ENCODE measurements around the gene COL5A1. TPM values are rescaled to one million over a fixed set of nuclear protein-coding genes. Genes with fewer than 3 reads are reported as not detected.

The COL5A1 gene
- total RNA-seq, 1 donor from 2014 or later, result 4.5 TPM

DNA sequence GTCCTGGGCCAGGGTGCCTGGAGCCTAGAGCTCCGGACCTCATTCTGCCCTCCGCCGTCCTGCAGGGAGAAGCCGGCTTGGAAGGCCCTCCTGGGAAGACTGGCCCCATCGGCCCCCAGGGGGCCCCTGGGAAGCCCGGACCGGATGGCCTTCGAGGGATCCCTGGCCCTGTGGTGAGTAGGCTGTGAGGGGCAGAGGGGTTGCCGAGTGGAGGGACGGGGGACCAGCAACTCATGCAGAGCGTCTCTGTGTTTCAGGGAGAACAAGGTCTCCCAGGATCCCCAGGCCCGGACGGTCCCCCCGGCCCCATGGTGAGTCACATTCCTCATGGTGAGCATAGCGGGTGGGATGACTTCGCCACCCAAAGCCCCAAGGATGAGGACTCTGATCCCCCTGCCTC is 177.0 kb downstream of the COL5A1 start:
- no peak for DNase-seq

DNA sequence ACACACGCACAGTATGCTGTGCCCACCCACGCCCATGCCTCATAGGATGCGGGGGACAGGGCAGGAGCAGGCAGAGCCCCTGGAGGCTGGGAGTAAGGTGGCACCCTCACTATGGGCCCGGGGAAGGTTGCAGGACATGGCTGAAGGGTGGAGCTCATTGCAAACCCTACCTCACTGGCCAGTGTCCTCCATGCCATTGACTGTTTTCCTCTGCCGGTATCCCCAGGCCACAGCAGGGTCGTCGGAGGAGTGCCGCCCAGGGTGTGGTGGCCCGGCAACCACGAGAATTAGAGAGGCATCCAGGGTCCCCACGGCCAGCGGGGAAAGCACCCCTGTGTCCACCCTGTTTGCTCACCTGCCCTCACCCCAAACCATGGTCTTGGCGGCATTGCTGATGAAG is 179.3 kb downstream of the COL5A1 start:
- no peak for DNase-seq

DNA sequence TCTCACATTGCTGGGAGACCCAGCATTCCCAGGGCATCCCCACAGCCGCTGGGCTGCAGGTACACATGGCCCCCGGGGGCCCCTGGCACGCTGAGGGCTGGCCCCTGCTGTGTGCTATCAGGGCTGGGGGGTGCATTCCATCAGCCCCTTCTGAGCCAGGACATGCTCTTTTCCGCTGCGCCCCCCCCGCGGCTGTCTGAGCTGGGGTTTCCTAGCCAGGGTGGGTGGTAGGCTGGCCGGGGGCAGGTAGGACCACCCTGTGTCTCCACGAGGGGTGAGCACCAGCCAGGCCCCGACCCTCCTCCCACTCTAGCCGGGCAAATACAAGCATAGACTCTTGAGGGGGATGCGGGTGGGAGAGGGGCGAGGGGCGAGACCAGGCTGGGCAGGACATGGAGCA is 180.9 kb downstream of the COL5A1 start:
- no peak for DNase-seq

DNA sequence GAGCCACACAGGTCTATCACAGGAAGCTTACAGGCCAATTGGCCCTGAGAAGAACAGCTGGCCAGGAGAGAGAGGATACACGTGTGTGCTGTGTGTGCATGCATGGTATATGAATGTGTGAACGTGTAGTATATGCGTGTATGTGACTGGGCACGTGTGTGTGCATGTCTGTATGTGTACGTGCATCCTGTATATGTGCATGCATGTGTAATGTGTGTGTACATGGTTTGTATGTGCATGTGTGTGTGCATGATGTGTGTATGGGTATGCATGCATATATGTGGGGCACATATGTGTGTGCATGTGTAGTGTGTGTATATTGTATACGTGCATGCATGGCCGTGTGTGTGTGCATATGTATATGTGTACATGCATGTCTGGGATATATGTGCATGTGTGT is 182.0 kb downstream of the COL5A1 start:
- no peak for DNase-seq

DNA sequence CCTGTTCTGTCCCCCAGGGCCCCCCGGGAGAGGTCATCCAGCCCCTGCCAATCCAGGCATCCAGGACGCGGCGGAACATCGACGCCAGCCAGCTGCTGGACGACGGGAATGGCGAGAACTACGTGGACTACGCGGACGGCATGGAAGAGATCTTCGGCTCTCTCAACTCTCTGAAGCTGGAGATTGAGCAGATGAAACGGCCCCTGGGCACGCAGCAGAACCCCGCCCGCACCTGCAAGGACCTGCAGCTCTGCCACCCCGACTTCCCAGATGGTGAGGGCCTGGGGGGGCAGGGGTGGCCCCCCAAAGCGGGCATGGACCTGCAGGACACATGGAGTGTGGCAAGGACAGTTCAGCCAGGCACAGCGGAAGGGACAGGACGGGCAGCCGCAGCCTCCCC is 183.0 kb downstream of the COL5A1 start:
- no peak for DNase-seq

DNA sequence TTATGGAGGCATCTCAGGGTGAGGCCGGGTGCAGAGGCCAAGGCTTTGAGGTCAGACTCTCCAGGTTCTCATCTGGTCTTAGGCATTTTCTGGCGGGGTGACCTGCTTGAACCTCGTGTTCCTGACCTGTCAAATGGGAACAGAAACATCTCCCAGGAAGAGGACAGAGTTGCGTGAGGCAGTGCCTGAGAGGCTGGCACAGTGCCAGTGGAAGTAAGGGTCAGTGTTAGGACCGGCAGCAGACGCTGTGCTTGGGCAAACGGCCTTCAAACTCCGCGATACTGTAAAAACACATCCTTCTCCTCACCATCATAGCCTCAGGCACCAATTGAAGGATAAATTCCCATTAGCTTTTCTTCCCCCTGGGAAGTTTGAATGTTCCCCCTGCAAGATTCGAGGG is 183.4 kb downstream of the COL5A1 start:
- DNase-seq, result no peak

DNA sequence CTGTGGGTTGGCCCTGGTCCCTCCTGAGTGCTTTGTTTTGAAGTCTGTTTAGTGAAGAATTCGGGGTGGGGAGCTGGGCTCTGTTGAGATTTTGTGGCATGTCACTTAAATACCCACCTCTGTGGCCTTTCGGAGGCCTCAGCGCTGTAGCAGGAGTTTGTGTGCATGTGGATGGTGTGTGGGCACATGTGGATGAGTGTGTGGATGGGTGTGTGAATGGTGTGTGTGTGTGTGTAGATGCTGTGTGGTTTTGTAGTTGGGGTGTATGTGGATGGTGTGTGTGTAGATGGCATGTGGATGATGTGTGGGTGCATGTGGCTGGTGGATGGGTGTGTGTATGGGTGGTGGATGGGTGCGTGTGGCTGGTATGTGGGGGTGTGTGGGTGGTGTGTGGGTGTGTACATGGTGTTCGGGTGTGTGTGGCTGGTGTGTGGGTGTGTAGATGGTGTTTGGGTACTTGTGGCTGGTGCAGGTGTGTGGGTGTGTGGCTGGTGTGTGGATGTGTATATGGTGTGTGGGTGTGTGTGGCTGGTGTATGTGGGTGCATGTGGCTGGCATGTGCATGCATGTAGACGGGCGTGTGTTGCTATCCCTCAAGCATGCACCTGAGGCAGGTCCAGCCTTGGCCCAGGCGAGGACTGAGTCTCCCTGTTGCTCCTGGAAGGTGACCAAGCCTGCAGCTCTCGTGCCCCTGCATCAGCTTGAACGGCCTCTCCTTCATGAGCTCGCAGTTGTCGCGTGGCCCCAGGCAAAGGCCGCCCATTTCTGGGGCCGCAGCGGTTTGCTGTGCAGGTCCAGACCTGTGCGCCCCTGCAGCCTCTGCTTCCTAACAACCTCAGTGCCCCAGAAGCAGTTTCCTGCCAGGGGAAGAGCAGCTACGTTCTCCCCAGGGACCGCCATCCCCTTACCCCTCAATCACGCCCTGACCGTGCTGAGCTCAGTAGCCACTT is 185.0 kb downstream of the COL5A1 start:
- no peak for DNase-seq

DNA sequence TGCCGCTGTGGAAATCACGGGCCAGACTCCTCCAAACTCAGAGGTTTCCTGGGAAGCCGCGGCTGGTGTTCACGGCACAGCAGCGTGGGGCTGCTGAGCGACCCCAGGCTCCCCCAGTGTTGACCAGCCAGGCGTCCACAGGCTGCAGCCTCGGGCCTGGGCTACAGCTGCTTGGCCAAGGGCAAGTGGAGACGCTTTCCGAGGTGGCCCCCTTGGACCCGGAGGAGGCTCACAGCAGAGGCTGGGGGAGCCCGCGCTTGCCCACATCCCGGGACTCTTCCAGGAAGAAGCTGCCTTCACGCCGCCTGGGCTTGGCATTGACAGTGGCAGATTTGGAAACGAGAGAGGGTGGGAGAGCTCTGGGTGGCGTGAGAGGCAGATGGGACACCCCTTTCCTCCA is 186.0 kb downstream of the COL5A1 start:
- DNase-seq, result no peak

DNA sequence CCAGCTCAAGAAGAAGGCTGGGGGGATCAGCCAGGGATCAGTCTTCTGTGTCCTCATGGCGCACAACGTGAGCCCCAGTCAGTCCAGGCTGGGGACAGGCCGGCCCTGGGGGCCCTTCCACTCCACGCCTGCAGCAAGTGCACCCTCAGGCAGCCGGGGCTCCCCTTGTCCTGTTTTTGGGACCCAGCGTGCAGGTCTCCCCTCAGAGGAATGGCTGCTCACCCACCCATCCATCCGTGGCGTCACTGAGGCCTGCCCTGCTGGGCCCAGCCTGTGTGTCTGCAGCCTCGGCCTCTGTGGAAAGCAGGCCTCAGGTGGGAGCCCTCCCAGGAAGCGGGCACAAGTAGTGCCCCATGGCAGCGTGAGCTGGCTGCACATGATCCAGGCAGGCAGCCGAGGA is 186.4 kb downstream of the COL5A1 start:
- no peak for DNase-seq

DNA sequence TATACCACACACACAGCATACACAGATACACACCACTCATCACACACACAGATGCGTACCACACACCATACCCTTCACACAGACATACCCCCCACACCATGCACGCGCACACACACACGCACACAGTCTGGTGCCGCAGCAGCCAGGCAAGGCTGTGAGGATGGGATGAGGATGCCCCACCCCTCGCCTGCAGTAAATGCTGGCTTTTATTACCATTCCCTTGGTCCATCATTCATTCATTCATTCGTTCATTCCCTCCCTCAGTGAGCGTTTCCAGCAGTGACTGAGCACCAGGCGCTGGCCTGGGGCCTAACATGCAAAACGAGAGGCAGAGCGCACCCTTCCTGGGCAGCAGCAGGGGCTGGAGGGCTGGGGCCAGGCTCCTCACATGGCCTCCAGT is 187.3 kb downstream of the COL5A1 start:
- DNase-seq, result no peak

DNA sequence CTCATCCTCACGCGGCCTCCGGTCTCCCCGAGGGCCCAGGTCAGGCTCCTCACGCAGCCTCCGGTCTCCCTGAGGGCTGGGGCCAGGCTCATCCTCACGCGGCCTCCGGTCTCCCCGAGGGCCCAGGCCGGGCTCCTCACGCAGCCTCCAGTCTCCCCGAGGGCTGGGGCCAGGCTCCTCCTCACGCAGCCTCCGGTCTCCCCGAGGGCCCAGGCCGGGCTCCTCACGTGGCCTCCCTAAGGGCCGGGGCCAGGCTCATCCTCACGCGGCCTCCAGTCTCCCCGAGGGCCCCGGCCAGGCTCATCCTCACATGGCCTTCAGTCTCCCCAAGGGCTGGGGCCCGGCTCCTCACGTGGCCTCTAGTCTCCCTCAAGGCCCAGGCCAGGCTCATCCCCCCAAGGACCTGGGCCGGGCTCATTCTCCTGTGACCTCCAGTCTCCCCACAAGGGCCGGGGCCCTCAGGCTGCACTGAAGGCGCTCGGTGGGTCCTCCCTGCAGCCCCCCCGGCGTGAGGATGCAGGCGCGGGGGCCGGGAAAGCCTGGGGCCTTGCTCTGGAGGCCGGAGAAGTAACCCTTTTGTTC is 187.8 kb downstream of the COL5A1 start:
- DNase-seq, result no peak

DNA sequence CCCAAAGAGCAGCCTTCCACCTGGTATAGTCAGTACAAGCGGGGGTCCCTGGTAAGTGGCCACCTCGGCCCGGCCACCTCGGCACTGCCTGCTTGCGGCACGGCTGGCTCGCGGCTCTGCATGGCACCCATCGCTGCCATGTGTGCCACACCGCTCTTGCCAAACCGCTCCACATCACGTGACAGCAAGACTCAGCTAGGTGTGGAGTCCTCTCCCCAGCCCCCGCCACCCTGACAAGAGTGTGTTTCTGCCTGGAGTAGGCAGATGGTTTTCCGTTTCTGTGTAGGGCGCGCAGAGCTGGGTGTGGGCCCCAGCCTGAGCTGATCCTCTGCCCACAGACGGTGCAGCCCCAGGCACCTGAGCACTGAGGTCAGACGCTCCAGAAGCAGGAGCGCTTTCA is 188.5 kb downstream of the COL5A1 start:
- DNase-seq, result peak; percentile 43

DNA sequence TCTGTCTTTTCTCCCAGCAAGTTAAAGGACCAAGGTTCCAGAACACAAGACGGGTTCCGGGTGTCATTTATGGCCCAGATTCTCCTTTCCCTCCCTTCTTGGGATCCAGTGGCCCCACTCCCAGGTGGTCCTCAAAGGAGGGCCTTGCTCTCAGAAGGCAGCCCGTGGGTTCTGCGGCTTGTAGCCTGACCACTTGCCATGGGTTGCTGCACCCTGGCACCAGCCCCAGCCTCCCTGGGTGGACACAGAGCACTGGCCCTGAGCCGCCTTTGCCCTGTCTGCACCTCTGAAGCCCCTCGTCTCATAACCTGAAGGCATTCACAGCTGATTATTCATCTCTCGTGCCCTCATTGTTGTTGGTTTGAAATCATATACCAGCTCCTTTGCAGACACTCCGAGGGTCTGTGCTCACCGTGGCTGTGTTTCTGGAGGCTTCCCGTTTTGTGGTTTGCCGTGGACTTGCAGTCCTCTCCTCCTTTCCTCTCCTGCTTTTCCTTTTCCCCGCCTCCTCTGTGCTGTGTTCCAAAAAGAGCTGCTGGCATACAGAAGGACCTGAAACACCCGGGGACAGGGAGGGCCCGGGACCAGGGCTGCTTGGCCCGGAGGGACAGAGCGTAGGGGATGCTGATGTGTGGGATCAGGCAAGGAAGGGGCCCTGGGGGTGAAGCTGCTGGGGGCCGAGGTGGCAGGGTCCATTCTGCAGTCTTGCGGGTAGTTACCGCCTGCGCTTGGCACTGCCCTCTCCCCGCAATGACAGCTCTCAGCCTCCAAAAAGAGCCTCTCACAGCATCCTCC is 189.5 kb downstream of the COL5A1 start:
- no peak for DNase-seq

DNA sequence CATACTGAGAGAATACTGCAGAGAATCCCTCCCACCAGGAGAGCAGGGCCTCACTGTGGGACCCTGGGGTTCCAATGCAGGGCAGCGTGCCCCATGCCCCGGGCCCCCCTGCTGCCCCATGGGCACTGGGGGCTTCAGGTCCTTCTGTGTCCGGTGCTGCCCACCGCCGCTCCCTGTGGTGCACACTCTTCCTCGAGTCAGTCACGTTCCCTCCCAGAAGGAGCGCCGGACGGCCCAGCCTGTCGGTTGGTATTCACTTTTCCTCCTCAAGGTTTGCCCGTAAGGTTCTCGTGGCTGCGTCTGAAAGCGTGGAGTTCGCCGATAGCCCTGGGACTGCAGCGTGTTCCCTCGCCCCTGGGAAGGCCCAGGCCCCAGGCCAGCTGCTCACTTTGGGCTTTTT is 190.9 kb downstream of the COL5A1 start:
- no peak for DNase-seq

DNA sequence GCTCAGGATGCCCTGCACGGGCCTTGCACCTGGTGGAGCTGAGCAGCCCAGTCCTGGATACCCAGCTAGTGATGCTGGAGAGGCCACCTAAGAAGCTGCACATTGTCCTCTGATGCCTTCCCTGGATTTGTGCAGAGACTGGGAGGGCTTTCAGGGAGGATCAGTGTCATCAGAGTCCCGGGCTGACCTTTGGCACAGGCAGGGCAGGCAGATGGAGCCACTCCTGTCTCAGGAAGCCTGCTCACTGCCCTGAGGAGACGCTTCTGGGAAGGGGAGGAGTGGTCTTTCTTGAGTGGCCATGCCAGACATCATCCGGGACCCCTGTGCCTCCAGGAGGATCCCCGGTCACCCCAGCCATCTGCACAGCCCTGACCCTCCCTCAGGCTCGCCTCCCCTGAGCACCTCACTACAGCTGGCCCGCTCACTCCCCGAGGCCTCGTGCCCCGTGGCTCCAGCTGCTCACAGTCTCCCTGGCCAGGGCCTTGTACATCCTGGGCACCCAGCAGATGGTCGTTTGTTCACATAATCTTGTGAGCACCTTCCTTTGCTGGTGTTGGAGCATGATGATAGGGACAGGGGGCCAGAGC is 191.8 kb downstream of the COL5A1 start:
- DNase-seq, result no peak

DNA sequence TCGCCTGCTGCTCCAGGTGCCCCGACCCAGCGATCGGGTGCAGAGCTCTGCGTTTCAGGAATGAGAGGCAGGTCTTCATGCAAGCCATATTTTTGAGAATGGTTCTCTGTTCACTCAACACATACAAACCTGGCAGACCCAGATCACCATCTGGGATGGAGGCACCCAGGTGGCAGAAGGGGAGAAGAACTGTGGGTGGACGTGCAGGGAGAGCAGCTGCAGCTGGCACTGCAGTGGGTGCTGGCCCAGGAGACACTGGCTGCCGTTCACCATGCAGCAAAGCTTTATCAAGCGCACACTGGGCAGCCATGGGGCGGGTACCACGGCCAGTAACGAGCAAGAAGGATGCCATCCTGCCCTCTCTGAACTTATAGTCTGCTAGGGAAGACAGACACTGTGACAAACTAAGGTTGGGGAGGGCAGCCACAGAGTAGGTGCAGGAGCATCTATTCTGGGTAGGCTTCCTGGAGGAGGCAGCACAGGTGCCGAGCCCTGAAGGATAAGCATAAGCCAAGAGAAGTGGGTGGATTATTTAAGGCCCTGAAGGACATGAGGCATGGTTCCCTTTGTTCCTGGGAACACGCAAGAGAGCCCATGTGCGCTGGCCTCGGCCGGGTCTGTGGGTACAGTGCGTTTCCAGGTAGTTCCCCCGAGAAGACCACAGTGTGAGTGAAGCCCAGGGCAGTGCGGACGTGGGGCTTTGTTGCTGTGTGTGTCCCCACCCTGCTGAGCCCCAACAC is 192.8 kb downstream of the COL5A1 start:
- DNase-seq, result peak; percentile 42

DNA sequence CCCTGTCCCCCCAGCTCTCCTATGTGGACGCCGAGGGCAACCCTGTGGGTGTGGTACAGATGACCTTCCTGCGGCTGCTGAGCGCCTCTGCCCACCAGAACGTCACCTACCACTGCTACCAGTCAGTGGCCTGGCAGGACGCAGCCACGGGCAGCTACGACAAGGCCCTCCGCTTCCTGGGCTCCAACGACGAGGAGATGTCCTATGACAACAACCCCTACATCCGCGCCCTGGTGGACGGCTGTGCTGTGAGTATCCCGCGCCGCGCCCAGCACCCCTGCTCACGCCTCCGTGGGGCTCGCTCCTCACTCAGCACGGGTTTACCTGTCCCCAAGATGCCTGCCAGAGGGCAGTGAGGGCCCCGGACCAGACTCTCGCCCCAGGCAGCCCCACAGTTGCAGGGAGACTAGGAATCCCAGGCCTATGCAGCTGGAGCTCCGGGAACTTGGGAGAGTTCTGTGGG is 193.4 kb downstream of the COL5A1 start:
- no peak for DNase-seq

DNA sequence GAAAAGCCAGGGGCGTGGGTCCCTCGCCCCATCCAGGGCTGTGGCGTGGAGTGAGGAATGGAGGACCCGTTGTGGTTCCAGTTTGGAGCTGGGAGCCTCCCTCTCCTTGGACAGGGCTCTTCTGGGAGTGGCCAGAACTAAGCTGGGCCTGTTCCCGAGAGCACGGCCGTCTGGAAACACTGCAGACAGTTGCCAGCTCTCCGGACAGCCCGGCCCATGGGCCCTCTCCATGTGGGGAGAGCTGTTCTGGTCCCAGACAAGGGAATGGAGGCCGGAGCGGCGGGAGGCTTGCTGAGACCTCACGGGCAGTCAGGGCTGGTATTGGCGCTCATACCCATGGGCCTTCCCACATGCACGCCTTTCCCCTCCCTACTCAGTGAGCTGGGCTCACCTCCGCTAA is 193.8 kb downstream of the COL5A1 start:
- DNase-seq, result no peak

DNA sequence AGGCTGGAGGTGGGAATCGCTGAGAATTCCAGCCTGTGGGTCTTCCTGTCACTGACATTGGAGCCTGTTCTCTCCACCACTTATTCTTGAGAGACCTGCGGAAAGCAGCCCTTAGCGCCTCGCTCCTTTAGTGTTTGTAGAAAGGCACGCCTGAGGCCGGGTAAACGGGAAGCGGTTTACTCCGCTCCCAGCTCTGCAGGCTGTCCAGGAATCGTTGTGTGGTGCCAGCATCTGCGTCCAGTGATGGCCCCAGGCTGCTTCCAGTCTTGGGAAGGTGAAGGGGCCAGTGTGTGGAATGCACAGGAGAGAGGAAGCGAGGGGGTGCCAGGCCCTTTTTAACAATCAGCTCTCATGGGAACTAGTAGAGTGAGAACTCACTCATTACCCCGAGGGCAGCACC is 194.4 kb downstream of the COL5A1 start:
- no peak for DNase-seq

DNA sequence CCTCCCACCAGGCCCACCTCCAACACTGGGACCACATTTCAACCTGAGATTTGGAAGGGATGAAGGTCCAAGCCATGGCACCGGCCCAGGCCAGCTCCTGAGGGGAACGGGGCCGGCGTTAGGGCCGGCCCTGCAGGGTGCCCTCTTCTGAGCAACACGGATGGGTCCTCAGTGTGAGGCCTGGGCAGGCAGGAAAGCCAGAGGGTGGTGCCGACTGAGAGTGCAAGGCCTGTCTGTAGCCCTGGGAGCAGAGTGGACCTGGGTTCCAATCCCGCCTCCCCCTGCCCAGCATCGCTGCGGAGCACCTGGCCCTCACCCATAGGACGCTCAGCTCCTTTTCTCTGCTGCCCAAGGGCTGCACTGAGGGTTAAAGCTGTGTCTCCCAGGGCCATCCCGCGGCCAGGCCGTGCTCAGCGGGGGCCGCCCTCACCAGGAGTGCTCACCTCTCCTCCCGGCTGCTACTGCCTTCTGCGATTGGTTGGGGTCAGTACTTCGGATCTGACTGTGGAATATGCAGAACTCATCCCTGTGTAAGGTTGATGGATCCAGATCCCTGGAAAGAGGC is 194.9 kb downstream of the COL5A1 start:
- no peak for DNase-seq

DNA sequence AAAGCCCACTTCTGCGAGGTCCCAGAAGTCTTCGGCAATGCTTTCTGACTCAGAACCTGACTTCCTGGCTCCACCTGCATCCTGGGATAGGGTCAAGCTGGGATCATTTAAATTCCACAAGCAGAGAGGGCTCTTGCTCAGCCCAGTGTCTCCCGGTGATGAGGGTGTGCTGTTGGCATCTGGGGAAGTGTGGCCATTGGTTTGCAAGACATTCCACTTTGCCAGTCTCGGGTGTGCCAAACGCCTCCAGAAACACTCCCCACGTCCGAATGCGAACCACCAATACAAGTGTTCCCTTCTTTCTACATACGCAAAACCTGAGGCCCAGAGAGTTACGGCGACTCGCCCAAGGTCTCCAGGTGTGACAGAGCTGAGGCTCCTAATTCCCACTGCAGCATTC is 195.9 kb downstream of the COL5A1 start:
- no peak for DNase-seq
